HepG2 (cell line): ENCODE results near the gene GRIN2D. TPM values are rescaled to one million over a fixed set of nuclear protein-coding genes. Genes with fewer than 3 reads are reported as not detected.

ENCODE experiments used
- CBX1 ChIP-seq: IDR thresholded peaks from one replicate; pipeline ENCODE4 v1.6.1; 2016; ENCODE audit warnings: antibody characterized with exemption, low read depth
- FOXO1 ChIP-seq: sonication (generic); formaldehyde crosslinking; IDR thresholded peaks from 2 replicates; pipeline ENCODE4 v1.4.0; 2020; ENCODE audit warnings: missing genetic modification reagents
- MATR3 ChIP-seq: sonication (generic); formaldehyde crosslinking; IDR thresholded peaks from 2 replicates; pipeline ENCODE4 v1.4.0; 2020; ENCODE audit warnings: missing genetic modification reagents
- MED1 ChIP-seq: sonication (generic); formaldehyde crosslinking; IDR thresholded peaks from 2 replicates; pipeline ENCODE4 v1.4.0; 2020; ENCODE audit warnings: missing genetic modification reagents
- NR3C1 ChIP-seq: sonication (generic); formaldehyde crosslinking; IDR thresholded peaks from 2 replicates; pipeline ENCODE4 v1.4.0; 2020; ENCODE audit warnings: missing genetic modification reagents
- SMYD3 ChIP-seq: sonication (generic); formaldehyde crosslinking; IDR thresholded peaks from 2 replicates; pipeline ENCODE4 v1.8.1; 2023; ENCODE audit warnings: mild to moderate bottlenecking, missing genetic modification reagents
- TOPORS ChIP-seq: sonication (generic); formaldehyde crosslinking; IDR thresholded peaks from 2 replicates; pipeline ENCODE4 v1.8.0; 2023; ENCODE audit warnings: mild to moderate bottlenecking, missing genetic modification reagents
- ZEB1 ChIP-seq: IDR thresholded peaks from 2 replicates; pipeline ENCODE4 v1.6.1; 2012; ENCODE audit warnings: mild to moderate bottlenecking, low read depth, inconsistent platforms; ENCODE audit not compliant: insufficient replicate concordance
- ZNF331 ChIP-seq: sonication (generic); formaldehyde crosslinking; IDR thresholded peaks from 2 replicates; pipeline ENCODE4 v1.4.0; 2020; ENCODE audit warnings: missing genetic modification reagents
- ZNF510 ChIP-seq: sonication (generic); formaldehyde crosslinking; IDR thresholded peaks from 2 replicates; pipeline ENCODE4 v1.4.0; 2020; ENCODE audit warnings: low read depth, mild to moderate bottlenecking, missing genetic modification reagents
- ZNF607 ChIP-seq: sonication (generic); formaldehyde crosslinking; IDR thresholded peaks from 2 replicates; pipeline ENCODE4 v1.5.1; 2020; ENCODE audit warnings: missing genetic modification reagents, mild to moderate bottlenecking, borderline replicate concordance
- ZNF792 ChIP-seq: IDR thresholded peaks from 2 replicates; pipeline ENCODE4 v1.6.1; 2016
- ZNF83 ChIP-seq: sonication (generic); formaldehyde crosslinking; IDR thresholded peaks from 2 replicates; pipeline ENCODE4 v1.4.0; 2020; ENCODE audit warnings: missing genetic modification reagents, mild to moderate bottlenecking, borderline replicate concordance
- polyA plus RNA-seq, 8 experiments: library from polyadenylated mRNA; depleted of rRNA in 3 of 8; stranded (reverse) in 7 of 8; unstranded in 1 of 8; fragments of >200 nt; fragmentation: Illumina TruSeq in 4 of 8; extraction: Trizol in 4 of 8; gene quantifications; 2 replicates each; pipeline versions ENCODE4 v1.2.1 to v1.2.3, GENCODE V29; 2011 to 2016; ENCODE audit warnings: low read depth in 4 of 8, missing spikeins in 1 of 8, mixed read lengths in 1 of 8; ENCODE audit not compliant: insufficient read depth in 1 of 8
- total RNA-seq, 5 experiments: library from RNA; depleted of rRNA; stranded (reverse); fragments of >200 nt; fragmentation: Illumina TruSeq; extraction: Trizol; gene quantifications; 2 replicates each; pipeline ENCODE4 v1.2.3, GENCODE V29; 2016; ENCODE audit warnings: low read depth in 1 of 5
- TF ChIP-seq, protein P1 (sequence below): sonication (generic); formaldehyde crosslinking; conservative IDR thresholded peaks from 2 replicates; pipeline ENCODE4 v1.8.0; 2022; ENCODE audit warnings: missing genetic modification reagents
- TF ChIP-seq, protein P2 (sequence below): sonication (generic); formaldehyde crosslinking; IDR thresholded peaks from 2 replicates; pipeline ENCODE4 v1.5.0; 2020; ENCODE audit warnings: missing genetic modification reagents
- TF ChIP-seq, protein P3 (sequence below): sonication (generic); formaldehyde crosslinking; IDR thresholded peaks from 2 replicates; pipeline ENCODE4 v1.9.0; 2021; ENCODE audit warnings: missing genetic modification reagents, mild to moderate bottlenecking, borderline replicate concordance
- TF ChIP-seq, protein P4 (sequence below): sonication (generic); formaldehyde crosslinking; IDR thresholded peaks from 2 replicates; pipeline ENCODE4 v1.5.0; 2020; ENCODE audit warnings: missing genetic modification reagents
- TF ChIP-seq, protein P5 (sequence below): sonication (generic); formaldehyde crosslinking; IDR thresholded peaks from 2 replicates; pipeline ENCODE4 v1.5.0; 2020; ENCODE audit warnings: missing genetic modification reagents
- TF ChIP-seq, protein P6 (sequence below): sonication (generic); formaldehyde crosslinking; IDR thresholded peaks from 2 replicates; pipeline ENCODE4 v1.4.0; 2020; ENCODE audit warnings: missing genetic modification reagents
- TF ChIP-seq, protein P7 (sequence below): IDR thresholded peaks from 2 replicates; pipeline ENCODE4 v1.4.0; 2020; ENCODE audit warnings: mild to moderate bottlenecking, missing genetic modification reagents

The GRIN2D gene
- total and polyA plus RNA-seq, 2 of the 13 experiments (the other 11 are each of a cell fraction or from before 2014, with no cell fraction given) = 0.02 to 0.13 TPM

DNA sequence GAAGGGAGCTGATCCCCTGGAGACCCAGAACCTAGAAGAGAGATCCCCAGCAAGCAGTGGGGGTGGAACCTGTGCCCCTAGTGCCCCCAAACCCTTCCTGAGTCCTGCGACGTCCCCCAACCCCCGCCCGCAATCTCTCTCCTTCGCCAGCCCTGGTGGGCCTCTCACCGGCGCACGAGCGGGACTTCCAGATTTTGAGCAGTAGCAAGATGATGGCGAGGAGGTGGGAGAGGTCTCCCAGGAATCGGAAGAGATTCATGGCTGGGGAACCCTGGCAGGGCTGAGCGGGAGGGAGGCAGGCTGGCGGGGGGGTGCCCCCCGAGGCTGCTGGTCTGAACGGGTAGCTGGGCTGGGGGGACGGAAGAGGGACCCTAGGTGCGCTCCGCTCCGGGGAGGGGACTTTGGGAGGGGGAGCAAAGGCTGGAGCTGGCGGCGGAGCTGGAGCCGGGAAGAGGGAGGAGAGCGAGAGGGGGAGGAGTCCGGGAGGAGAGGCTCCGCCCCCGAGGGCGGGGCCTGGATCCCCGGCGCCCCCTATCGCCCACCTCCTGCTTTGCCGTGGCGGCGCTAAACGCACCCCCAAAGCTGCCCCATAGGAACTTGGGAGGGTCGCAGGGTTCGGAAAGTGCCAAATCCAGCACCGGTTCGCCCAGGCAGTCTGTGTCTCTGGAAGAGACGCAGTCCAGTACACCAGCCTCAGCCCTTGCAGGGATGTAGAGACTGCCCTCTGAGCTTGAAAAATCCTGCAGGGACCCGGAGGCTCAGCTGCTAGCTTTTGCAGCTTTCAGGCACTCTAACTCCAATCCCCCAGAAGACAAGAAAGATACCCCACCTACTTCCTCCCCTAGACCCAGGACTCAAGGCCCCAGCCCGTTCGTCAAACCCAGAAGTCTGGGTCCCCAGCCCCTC is 2.1 kb upstream of the GRIN2D start, which contains the start of gene KDELR1 (continued):
- TF ChIP-seq CBX1 (no peak), FOXO1 (CRISPR knock-in tag) (no peak), ZNF792 (CRISPR knock-in tag) (no peak), MED1 (no peak), ZNF607 (CRISPR knock-in tag) (no peak; the same call in 1 of the 2 replicates), NR3C1 (CRISPR knock-in tag) (no peak), ZNF510 (CRISPR knock-in tag) (no peak), TOPORS (CRISPR knock-in tag) (no peak), ZNF83 (no peak), ZEB1 (peak; percentile 22), SMYD3 (CRISPR knock-in tag) (peak; percentile 6; the same call in 1 of the 2 replicates), MATR3 (CRISPR knock-in tag) (no peak), ZNF331 (no peak)
- TF ChIP-seq, protein P1, sequence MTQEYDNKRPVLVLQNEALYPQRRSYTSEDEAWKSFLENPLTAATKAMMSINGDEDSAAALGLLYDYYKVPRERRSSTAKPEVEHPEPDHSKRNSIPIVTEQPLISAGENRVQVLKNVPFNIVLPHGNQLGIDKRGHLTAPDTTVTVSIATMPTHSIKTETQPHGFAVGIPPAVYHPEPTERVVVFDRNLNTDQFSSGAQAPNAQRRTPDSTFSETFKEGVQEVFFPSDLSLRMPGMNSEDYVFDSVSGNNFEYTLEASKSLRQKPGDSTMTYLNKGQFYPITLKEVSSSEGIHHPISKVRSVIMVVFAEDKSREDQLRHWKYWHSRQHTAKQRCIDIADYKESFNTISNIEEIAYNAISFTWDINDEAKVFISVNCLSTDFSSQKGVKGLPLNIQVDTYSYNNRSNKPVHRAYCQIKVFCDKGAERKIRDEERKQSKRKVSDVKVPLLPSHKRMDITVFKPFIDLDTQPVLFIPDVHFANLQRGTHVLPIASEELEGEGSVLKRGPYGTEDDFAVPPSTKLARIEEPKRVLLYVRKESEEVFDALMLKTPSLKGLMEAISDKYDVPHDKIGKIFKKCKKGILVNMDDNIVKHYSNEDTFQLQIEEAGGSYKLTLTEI (CRISPR knock-in tag) = no peak
- TF ChIP-seq, protein P2, sequence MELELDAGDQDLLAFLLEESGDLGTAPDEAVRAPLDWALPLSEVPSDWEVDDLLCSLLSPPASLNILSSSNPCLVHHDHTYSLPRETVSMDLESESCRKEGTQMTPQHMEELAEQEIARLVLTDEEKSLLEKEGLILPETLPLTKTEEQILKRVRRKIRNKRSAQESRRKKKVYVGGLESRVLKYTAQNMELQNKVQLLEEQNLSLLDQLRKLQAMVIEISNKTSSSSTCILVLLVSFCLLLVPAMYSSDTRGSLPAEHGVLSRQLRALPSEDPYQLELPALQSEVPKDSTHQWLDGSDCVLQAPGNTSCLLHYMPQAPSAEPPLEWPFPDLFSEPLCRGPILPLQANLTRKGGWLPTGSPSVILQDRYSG (CRISPR knock-in tag) = no peak
- TF ChIP-seq, protein P3, sequence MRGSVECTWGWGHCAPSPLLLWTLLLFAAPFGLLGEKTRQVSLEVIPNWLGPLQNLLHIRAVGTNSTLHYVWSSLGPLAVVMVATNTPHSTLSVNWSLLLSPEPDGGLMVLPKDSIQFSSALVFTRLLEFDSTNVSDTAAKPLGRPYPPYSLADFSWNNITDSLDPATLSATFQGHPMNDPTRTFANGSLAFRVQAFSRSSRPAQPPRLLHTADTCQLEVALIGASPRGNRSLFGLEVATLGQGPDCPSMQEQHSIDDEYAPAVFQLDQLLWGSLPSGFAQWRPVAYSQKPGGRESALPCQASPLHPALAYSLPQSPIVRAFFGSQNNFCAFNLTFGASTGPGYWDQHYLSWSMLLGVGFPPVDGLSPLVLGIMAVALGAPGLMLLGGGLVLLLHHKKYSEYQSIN (CRISPR knock-in tag) = no peak
- TF ChIP-seq, protein P4, sequence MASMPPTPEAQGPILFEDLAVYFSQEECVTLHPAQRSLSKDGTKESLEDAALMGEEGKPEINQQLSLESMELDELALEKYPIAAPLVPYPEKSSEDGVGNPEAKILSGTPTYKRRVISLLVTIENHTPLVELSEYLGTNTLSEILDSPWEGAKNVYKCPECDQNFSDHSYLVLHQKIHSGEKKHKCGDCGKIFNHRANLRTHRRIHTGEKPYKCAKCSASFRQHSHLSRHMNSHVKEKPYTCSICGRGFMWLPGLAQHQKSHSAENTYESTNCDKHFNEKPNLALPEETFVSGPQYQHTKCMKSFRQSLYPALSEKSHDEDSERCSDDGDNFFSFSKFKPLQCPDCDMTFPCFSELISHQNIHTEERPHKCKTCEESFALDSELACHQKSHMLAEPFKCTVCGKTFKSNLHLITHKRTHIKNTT (CRISPR knock-in tag) = no peak
- TF ChIP-seq, protein P5, sequence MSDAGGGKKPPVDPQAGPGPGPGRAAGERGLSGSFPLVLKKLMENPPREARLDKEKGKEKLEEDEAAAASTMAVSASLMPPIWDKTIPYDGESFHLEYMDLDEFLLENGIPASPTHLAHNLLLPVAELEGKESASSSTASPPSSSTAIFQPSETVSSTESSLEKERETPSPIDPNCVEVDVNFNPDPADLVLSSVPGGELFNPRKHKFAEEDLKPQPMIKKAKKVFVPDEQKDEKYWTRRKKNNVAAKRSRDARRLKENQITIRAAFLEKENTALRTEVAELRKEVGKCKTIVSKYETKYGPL (CRISPR knock-in tag) = no peak
- TF ChIP-seq, protein P6, sequence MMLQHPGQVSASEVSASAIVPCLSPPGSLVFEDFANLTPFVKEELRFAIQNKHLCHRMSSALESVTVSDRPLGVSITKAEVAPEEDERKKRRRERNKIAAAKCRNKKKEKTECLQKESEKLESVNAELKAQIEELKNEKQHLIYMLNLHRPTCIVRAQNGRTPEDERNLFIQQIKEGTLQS = no peak
- TF ChIP-seq, protein P7, sequence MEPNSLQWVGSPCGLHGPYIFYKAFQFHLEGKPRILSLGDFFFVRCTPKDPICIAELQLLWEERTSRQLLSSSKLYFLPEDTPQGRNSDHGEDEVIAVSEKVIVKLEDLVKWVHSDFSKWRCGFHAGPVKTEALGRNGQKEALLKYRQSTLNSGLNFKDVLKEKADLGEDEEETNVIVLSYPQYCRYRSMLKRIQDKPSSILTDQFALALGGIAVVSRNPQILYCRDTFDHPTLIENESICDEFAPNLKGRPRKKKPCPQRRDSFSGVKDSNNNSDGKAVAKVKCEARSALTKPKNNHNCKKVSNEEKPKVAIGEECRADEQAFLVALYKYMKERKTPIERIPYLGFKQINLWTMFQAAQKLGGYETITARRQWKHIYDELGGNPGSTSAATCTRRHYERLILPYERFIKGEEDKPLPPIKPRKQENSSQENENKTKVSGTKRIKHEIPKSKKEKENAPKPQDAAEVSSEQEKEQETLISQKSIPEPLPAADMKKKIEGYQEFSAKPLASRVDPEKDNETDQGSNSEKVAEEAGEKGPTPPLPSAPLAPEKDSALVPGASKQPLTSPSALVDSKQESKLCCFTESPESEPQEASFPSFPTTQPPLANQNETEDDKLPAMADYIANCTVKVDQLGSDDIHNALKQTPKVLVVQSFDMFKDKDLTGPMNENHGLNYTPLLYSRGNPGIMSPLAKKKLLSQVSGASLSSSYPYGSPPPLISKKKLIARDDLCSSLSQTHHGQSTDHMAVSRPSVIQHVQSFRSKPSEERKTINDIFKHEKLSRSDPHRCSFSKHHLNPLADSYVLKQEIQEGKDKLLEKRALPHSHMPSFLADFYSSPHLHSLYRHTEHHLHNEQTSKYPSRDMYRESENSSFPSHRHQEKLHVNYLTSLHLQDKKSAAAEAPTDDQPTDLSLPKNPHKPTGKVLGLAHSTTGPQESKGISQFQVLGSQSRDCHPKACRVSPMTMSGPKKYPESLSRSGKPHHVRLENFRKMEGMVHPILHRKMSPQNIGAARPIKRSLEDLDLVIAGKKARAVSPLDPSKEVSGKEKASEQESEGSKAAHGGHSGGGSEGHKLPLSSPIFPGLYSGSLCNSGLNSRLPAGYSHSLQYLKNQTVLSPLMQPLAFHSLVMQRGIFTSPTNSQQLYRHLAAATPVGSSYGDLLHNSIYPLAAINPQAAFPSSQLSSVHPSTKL (CRISPR knock-in tag) = 0 out of 2 replicates have a peak, but pooled peaks have one; percentile 4
